Neural cell (in vitro differentiated cells): Measurements from ENCODE around the gene GLRB. TPM values are rescaled to one million over a fixed set of nuclear protein-coding genes. Genes with fewer than 3 reads are reported as not detected.
A peak's percentile ranks its signal among the peaks of the same experiment; 100 is the strongest.

Source experiments
- H2AFZ ChIP-seq: fragments of 200-600, 300-800 bp; sonication (generic), shearing (Covaris generic); 2 replicates; pipeline ENCODE4 v1.6.0; 2014; ENCODE audit warnings: low read depth, mild to moderate bottlenecking, antibody characterized with exemption, low read length, moderate library complexity
- H3F3A ChIP-seq: fragments of 200-600 bp; shearing (Covaris generic); 2 replicates; pipeline ENCODE4 v1.6.1; 2016; ENCODE audit warnings: mild to moderate bottlenecking, moderate library complexity, mixed read lengths, antibody characterized with exemption, low read length; ENCODE audit not compliant: insufficient read depth, poor library complexity, severe bottlenecking
- H3K27ac ChIP-seq: fragments of 200-600, 300-800 bp; sonication (generic), shearing (Covaris generic); 2 replicates; pipeline ENCODE4 v1.5.1; 2014; ENCODE audit warnings: mild to moderate bottlenecking, low read length, moderate library complexity
- H3K27me3 ChIP-seq: fragments of 300-800, 200-600 bp; sonication (generic), shearing (Covaris generic); 2 replicates; pipeline ENCODE4 v1.6.0; 2014; ENCODE audit warnings: mild to moderate bottlenecking, low read depth, low read length, moderate library complexity; ENCODE audit not compliant: insufficient read depth
- H3K36me3 ChIP-seq: fragments of 300-800, 200-600 bp; sonication (generic), shearing (Covaris generic); 2 replicates; pipeline ENCODE4 v1.5.1; 2014; ENCODE audit warnings: mild to moderate bottlenecking, antibody characterized with exemption, low read length, moderate library complexity; ENCODE audit not compliant: insufficient read depth
- H3K4me2 ChIP-seq: fragments of 300-800, 200-600 bp; sonication (generic), shearing (Covaris generic); 2 replicates; pipeline ENCODE4 v1.6.0; 2014; ENCODE audit warnings: mild to moderate bottlenecking, low read length
- H3K4me3 ChIP-seq: fragments of 300-800, 200-600 bp; sonication (generic), shearing (Covaris generic); 2 replicates; pipeline ENCODE4 v1.5.1; 2014; ENCODE audit warnings: mild to moderate bottlenecking, low read length, moderate library complexity
- H3K79me2 ChIP-seq: fragments of 200-600 bp; shearing (Covaris generic); replicated peaks from 2 replicates; pipeline ENCODE4 v1.6.0; 2014; ENCODE audit warnings: mild to moderate bottlenecking, low read length, moderate library complexity; ENCODE audit not compliant: insufficient read depth
- H3K9ac ChIP-seq: fragments of 300-800, 200-600 bp; sonication (generic), shearing (Covaris generic); 2 replicates; pipeline ENCODE4 v1.6.1; 2016; ENCODE audit warnings: mild to moderate bottlenecking, low read length, mixed read lengths
- H3K9me2 ChIP-seq: fragments of 200-600 bp; shearing (Covaris generic); 2 replicates; pipeline ENCODE4 v1.6.1; 2016; ENCODE audit warnings: mild to moderate bottlenecking, low read length, mixed read lengths; ENCODE audit not compliant: insufficient read depth
- H3K9me3 ChIP-seq: fragments of 200-600, 300-800 bp; sonication (generic), shearing (Covaris generic); 2 replicates; pipeline ENCODE4 v1.6.1; 2016; ENCODE audit warnings: mild to moderate bottlenecking, mixed run types, low read length, moderate library complexity, mixed read lengths
- H4K20me1 ChIP-seq: fragments of 200-600 bp; shearing (Covaris generic); 2 replicates; pipeline ENCODE4 v1.6.1; 2016; ENCODE audit warnings: mild to moderate bottlenecking, mixed run types; ENCODE audit not compliant: insufficient read depth
- EP300 ChIP-seq: fragments of 450-650 bp; conservative IDR thresholded peaks from 2 replicates; pipeline ENCODE4 v1.6.1; 2014; ENCODE audit warnings: antibody characterized with exemption, mild to moderate bottlenecking, moderate library complexity; ENCODE audit not compliant: poor library complexity, severe bottlenecking
- EZH2 ChIP-seq: fragments of 200-600, 300-800 bp; shearing (Covaris generic), sonication (generic); IDR thresholded peaks from 2 replicates; pipeline ENCODE4 v1.6.1; 2014; ENCODE audit warnings: antibody characterized with exemption, low read length, borderline replicate concordance, mild to moderate bottlenecking; ENCODE audit not compliant: insufficient read depth, poor library complexity, severe bottlenecking
- MXI1 ChIP-seq: fragments of 450-650 bp; conservative IDR thresholded peaks from 2 replicates; pipeline ENCODE4 v1.6.1; 2014; ENCODE audit warnings: antibody characterized with exemption, mild to moderate bottlenecking; ENCODE audit not compliant: poor library complexity, severe bottlenecking
- POLR2AphosphoS5 ChIP-seq: IDR thresholded peaks from 2 replicates; pipeline ENCODE4 v1.6.1; 2012
- RAD21 ChIP-seq: fragments of 450-650 bp; conservative IDR thresholded peaks from 2 replicates; pipeline ENCODE4 v1.6.1; 2014; ENCODE audit warnings: antibody characterized with exemption, mild to moderate bottlenecking, moderate library complexity
- SMC3 ChIP-seq: fragments of 450-650 bp; conservative IDR thresholded peaks from 2 replicates; pipeline ENCODE4 v1.6.1; 2014; ENCODE audit warnings: antibody characterized with exemption, mild to moderate bottlenecking, moderate library complexity; ENCODE audit not compliant: poor library complexity
- TAF1 ChIP-seq: IDR thresholded peaks from 2 replicates; pipeline ENCODE4 v1.6.1; 2012; ENCODE audit warnings: low read depth
- polyA plus RNA-seq: library from polyadenylated mRNA; depleted of rRNA; stranded (reverse); fragments of >200 nt; gene quantifications from 2 replicates; pipeline ENCODE4 v1.2.3, GENCODE V29; 2014
- TF ChIP-seq, protein P1 (sequence below): IDR thresholded peaks from 2 replicates; pipeline ENCODE4 v1.6.1; 2012; ENCODE audit warnings: borderline replicate concordance
- TF ChIP-seq, protein P2 (sequence below): fragments of 450-650 bp; IDR thresholded peaks from 2 replicates; pipeline ENCODE4 v1.5.1; 2014; ENCODE audit warnings: antibody characterized with exemption, mild to moderate bottlenecking, moderate library complexity; ENCODE audit not compliant: poor library complexity, severe bottlenecking

Gene GLRB
- polyA plus RNA-seq, 1 donor from 2014 or later: 24.9 TPM

DNA sequence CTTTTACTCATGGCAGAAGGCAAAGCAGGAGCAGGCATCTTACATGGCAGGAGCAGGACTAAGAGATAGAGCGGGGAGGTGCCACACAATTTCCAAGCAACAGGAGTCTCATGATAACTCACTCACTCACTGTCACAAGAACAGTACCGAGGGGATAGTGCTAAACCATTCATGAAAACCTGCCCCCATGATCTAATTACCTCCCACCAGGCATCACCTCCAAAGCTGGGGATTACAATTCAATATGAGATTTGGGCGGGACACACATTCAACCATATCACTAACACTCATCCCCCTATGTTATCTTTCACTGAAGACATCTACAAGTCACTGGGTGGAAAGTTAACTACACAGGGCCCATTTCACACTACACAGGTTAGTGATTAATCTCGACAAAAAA lies 25.4 kb upstream of the GLRB start:
- H3K79me2 ChIP-seq: no peaks in the 10 kb centered on the region
- H3K4me2 ChIP-seq: no peak overlapping the region
- no peaks in the 10 kb centered on the region for H3F3A ChIP-seq
- TF ChIP-seq RAD21 (no peak), EP300 (no peak), TAF1 (no peak), EZH2 (no peak), POLR2AphosphoS5 (no peak), SMC3 (no peak), MXI1 (no peak)
- TF ChIP-seq, protein P1, sequence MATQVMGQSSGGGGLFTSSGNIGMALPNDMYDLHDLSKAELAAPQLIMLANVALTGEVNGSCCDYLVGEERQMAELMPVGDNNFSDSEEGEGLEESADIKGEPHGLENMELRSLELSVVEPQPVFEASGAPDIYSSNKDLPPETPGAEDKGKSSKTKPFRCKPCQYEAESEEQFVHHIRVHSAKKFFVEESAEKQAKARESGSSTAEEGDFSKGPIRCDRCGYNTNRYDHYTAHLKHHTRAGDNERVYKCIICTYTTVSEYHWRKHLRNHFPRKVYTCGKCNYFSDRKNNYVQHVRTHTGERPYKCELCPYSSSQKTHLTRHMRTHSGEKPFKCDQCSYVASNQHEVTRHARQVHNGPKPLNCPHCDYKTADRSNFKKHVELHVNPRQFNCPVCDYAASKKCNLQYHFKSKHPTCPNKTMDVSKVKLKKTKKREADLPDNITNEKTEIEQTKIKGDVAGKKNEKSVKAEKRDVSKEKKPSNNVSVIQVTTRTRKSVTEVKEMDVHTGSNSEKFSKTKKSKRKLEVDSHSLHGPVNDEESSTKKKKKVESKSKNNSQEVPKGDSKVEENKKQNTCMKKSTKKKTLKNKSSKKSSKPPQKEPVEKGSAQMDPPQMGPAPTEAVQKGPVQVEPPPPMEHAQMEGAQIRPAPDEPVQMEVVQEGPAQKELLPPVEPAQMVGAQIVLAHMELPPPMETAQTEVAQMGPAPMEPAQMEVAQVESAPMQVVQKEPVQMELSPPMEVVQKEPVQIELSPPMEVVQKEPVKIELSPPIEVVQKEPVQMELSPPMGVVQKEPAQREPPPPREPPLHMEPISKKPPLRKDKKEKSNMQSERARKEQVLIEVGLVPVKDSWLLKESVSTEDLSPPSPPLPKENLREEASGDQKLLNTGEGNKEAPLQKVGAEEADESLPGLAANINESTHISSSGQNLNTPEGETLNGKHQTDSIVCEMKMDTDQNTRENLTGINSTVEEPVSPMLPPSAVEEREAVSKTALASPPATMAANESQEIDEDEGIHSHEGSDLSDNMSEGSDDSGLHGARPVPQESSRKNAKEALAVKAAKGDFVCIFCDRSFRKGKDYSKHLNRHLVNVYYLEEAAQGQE: no peak
- TF ChIP-seq, protein P2, sequence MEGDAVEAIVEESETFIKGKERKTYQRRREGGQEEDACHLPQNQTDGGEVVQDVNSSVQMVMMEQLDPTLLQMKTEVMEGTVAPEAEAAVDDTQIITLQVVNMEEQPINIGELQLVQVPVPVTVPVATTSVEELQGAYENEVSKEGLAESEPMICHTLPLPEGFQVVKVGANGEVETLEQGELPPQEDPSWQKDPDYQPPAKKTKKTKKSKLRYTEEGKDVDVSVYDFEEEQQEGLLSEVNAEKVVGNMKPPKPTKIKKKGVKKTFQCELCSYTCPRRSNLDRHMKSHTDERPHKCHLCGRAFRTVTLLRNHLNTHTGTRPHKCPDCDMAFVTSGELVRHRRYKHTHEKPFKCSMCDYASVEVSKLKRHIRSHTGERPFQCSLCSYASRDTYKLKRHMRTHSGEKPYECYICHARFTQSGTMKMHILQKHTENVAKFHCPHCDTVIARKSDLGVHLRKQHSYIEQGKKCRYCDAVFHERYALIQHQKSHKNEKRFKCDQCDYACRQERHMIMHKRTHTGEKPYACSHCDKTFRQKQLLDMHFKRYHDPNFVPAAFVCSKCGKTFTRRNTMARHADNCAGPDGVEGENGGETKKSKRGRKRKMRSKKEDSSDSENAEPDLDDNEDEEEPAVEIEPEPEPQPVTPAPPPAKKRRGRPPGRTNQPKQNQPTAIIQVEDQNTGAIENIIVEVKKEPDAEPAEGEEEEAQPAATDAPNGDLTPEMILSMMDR: no peak
- no peaks in the 10 kb centered on the region for H3K27me3 ChIP-seq
- no peak overlapping the region for H3K4me3 ChIP-seq
- H3K27ac ChIP-seq: no peak overlapping the region
- H2AFZ ChIP-seq: no peak overlapping the region
- no peaks in the 10 kb centered on the region for H3K36me3 ChIP-seq
- no peak overlapping the region for H3K9ac ChIP-seq
- H3K9me3 ChIP-seq: no peaks in the 10 kb centered on the region
- no peaks in the 10 kb centered on the region for H3K9me2 ChIP-seq
- no peaks in the 10 kb centered on the region for H4K20me1 ChIP-seq

DNA sequence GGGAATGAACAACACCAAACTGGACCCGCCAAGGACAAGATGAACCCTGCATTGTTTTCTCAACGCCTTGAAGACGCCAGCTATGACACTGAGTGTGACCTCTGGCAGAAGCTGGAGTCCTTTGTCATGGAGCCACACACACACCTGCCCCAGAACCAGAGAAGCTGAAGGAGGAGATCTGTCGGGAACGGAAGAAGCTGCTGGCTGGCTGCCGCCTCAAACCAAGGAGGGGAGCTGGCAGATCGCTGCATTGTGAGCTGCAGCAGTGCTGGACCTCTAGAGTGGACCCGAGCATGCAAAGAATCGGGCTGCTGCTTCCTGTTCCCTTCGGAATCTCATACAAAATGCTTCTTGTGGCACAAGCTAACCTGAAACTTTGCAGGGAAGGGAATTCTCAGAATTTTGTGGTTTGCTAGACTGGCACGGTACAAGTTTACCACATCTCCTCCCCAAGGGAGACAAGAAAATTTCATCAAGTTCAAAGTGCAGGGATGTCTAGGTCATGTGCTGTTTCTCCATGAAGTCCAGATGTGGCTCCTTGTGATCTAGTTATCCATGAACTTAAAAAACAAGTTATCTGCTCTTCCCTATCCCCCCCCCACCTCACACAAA lies 23.4 kb upstream of the GLRB start:
- no peak for TF ChIP-seq RAD21
- no peak for TF ChIP-seq POLR2AphosphoS5
- H3K27me3 ChIP-seq: no peaks in the 10 kb centered on the region
- no peaks in the 10 kb centered on the region for H3K9me2 ChIP-seq
- no peaks in the 10 kb centered on the region for H3K36me3 ChIP-seq
- no peaks in the 10 kb centered on the region for H4K20me1 ChIP-seq
- no peaks in the 10 kb centered on the region for H3F3A ChIP-seq
- no peak overlapping the region for H3K4me2 ChIP-seq
- H3K4me3 ChIP-seq: no peak overlapping the region
- no peak overlapping the region for H3K27ac ChIP-seq
- H3K79me2 ChIP-seq: no peaks in the 10 kb centered on the region
- no peak overlapping the region for H2AFZ ChIP-seq
- H3K9me3 ChIP-seq: no peaks in the 10 kb centered on the region
- no peak overlapping the region for H3K9ac ChIP-seq

DNA sequence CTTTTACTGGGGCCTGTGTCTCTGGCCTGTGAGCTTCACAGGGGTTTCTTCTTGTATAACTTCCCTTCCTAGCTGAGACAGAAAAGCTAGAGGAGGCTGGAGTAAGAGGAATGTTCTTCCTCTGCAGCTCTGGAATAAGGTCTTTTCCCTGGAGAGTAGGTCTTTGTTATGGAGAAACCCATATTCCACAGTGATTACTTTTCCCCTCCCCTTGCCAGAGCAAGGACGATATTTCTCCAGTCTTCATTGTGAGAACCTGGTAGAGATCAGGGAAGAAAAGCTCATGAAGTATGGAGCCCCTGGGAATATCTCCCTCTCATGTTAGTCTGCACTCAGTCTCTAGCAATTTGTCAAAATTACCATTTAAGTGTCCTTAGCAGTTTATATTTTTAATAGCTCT lies 18.7 kb upstream of the GLRB start:
- Histone ChIP-seq H3K79me2 (no peaks in the 10 kb centered on the region), H3K9ac (no peak overlapping the region), H3K9me2 (no peaks in the 10 kb centered on the region), H4K20me1 (no peaks in the 10 kb centered on the region), H2AFZ (no peak overlapping the region), H3K27ac (peak overlapping the region; percentile 5), H3K4me3 (no peak overlapping the region), H3K4me2 (no peak overlapping the region), H3K36me3 (no peaks in the 10 kb centered on the region), H3K27me3 (no peaks in the 10 kb centered on the region), H3F3A (no peaks in the 10 kb centered on the region), H3K9me3 (no peaks in the 10 kb centered on the region)
- TF ChIP-seq, protein P1: no peak
- TF ChIP-seq POLR2AphosphoS5: no peak
- no peak for TF ChIP-seq MXI1
- no peak for TF ChIP-seq EP300
- TF ChIP-seq TAF1: no peak
- TF ChIP-seq, protein P2: no peak
- no peak for TF ChIP-seq SMC3
- TF ChIP-seq EZH2: no peak
- no peak for TF ChIP-seq RAD21
